SH-SY5Y (cell line): ENCODE data around the gene ABTB2.
A peak's percentile ranks its signal among the peaks of the same experiment; 100 is the strongest.

ENCODE experiments used
- GATA2 ChIP-seq: IDR thresholded peaks from 2 replicates; pipeline ENCODE4 v1.6.1; 2011; ENCODE audit warnings: mild to moderate bottlenecking, low read depth, low read length
- GATA3 ChIP-seq: IDR thresholded peaks from 2 replicates; pipeline ENCODE4 v1.6.1; 2011; ENCODE audit warnings: low read depth, mild to moderate bottlenecking, low read length, moderate library complexity

Gene ABTB2

GRCh38 chr11:34162856-34163255 is 195.0 kb downstream of the ABTB2 start:
- TF ChIP-seq GATA2, result no peak
- no peak for TF ChIP-seq GATA3

- TF ChIP-seq GATA3 (no peak), GATA2 (no peak)
These were observed 195.4 kb downstream of the ABTB2 start for GRCh38 chr11:34162493-34162820.

GRCh38 chr11:34161812-34162492 is 195.9 kb downstream of the ABTB2 start:
- TF ChIP-seq GATA3, result no peak

GRCh38 chr11:34161361-34161760 is 196.4 kb downstream of the ABTB2 start:
- TF ChIP-seq GATA2, result no peak
- no peak for TF ChIP-seq GATA3

GRCh38 chr11:34160791-34161190 is 197.0 kb downstream of the ABTB2 start:
- TF ChIP-seq GATA2 (no peak), GATA3 (no peak)

GRCh38 chr11:34160049-34160721 is 197.6 kb downstream of the ABTB2 start:
- TF ChIP-seq GATA2, result peak; percentile 60; the same call in 1 of the 2 replicates
- TF ChIP-seq GATA3, result no peak

GRCh38 chr11:34158661-34159060 is 199.1 kb downstream of the ABTB2 start:
- TF ChIP-seq GATA2, result no peak
- TF ChIP-seq GATA3, result no peak

GRCh38 chr11:34157163-34157562 is 200.6 kb downstream of the ABTB2 start:
- no peak for TF ChIP-seq GATA2
- TF ChIP-seq GATA3, result no peak

GRCh38 chr11:34155757-34156062 is 202.1 kb downstream of the ABTB2 start:
- TF ChIP-seq GATA2 (no peak), GATA3 (no peak)

GRCh38 chr11:34155057-34155756 is 202.6 kb downstream of the ABTB2 start:
- TF ChIP-seq GATA2 (no peak), GATA3 (no peak)

GRCh38 chr11:34154059-34154875 is 203.5 kb downstream of the ABTB2 start:
- TF ChIP-seq GATA2, result no peak
- no peak for TF ChIP-seq GATA3

- no peak for TF ChIP-seq GATA2
- TF ChIP-seq GATA3, result no peak
These were observed 205.6 kb downstream of the ABTB2 start for GRCh38 chr11:34151916-34152845.

GRCh38 chr11:34151166-34151565 is 206.6 kb downstream of the ABTB2 start:
- no peak for TF ChIP-seq GATA2
- no peak for TF ChIP-seq GATA3
